H9 (cell line): ENCODE results near the gene BRDT. TPM values are rescaled to one million over a fixed set of nuclear protein-coding genes. Genes with fewer than 3 reads are reported as not detected.

Experiments
- DNase-seq: peaks from one replicate; pipeline ENCODE4 v3.0.0-alpha.2; 2017
- H2AFZ ChIP-seq: one replicate; pipeline ENCODE4 v1.6.1; 2013; ENCODE audit warnings: mild to moderate bottlenecking, low read length, control low read depth, moderate library complexity
- H2AK5ac ChIP-seq: 2 replicates; pipeline ENCODE4 v1.6.1; 2013; ENCODE audit warnings: low read length, control low read depth, mixed read lengths; ENCODE audit not compliant: insufficient read length
- H2BK120ac ChIP-seq: one replicate; pipeline ENCODE4 v1.6.1; 2013; ENCODE audit warnings: low read depth, mild to moderate bottlenecking, low read length, control low read depth, inconsistent platforms; ENCODE audit not compliant: poor library complexity, severe bottlenecking
- H2BK12ac ChIP-seq: 2 replicates; pipeline ENCODE4 v1.6.1; 2013; ENCODE audit warnings: low read length, control low read depth, mixed read lengths, low read depth; ENCODE audit not compliant: insufficient read length
- H2BK15ac ChIP-seq: 2 replicates; pipeline ENCODE4 v1.6.1; 2013; ENCODE audit warnings: low read depth, low read length, control low read depth
- H2BK20ac ChIP-seq: one replicate; pipeline ENCODE4 v1.6.1; 2013; ENCODE audit warnings: low read depth, mild to moderate bottlenecking, low read length, control low read depth, inconsistent platforms; ENCODE audit not compliant: poor library complexity, severe bottlenecking
- H2BK5ac ChIP-seq: 2 replicates; pipeline ENCODE4 v1.6.1; 2013; ENCODE audit warnings: low read length, control low read depth, mixed read lengths; ENCODE audit not compliant: insufficient read length
- H3K14ac ChIP-seq: 2 replicates; pipeline ENCODE4 v1.6.1; 2013; ENCODE audit warnings: low read length, control low read depth; ENCODE audit not compliant: insufficient read depth
- H3K18ac ChIP-seq: 2 replicates; pipeline ENCODE4 v1.6.1; 2013; ENCODE audit warnings: low read depth, mild to moderate bottlenecking, mixed read lengths, low read length, control low read depth; ENCODE audit not compliant: insufficient read length
- H3K23ac ChIP-seq: 2 replicates; pipeline ENCODE4 v1.6.1; 2013; ENCODE audit warnings: low read length, control low read depth, mixed read lengths, low read depth; ENCODE audit not compliant: insufficient read length
- H3K23me2 ChIP-seq: 2 replicates; pipeline ENCODE4 v1.6.1; 2013; ENCODE audit warnings: low read depth, mild to moderate bottlenecking, mixed read lengths, low read length, control low read depth; ENCODE audit not compliant: insufficient read length, poor library complexity, severe bottlenecking
- H3K27ac ChIP-seq: 2 replicates; pipeline ENCODE4 v1.5.1; 2013; ENCODE audit warnings: low read length, control low read depth, mixed read lengths, low read depth; ENCODE audit not compliant: insufficient read length
- H3K27me3 ChIP-seq: 2 replicates; pipeline ENCODE4 v1.6.1; 2013; ENCODE audit warnings: low read length, control low read depth, inconsistent platforms; ENCODE audit not compliant: insufficient read depth
- H3K4ac ChIP-seq: 2 replicates; pipeline ENCODE4 v1.6.1; 2013; ENCODE audit warnings: low read depth, mild to moderate bottlenecking, control low read depth, inconsistent platforms, low read length, moderate library complexity
- H3K4me1 ChIP-seq: 2 replicates; pipeline ENCODE4 v1.6.1; 2013; ENCODE audit warnings: low read length, control low read depth, inconsistent platforms; ENCODE audit not compliant: insufficient read depth
- H3K4me2 ChIP-seq: 2 replicates; pipeline ENCODE4 v1.6.1; 2013; ENCODE audit warnings: low read length, control low read depth, mixed read lengths; ENCODE audit not compliant: insufficient read length, insufficient read depth
- H3K56ac ChIP-seq: 2 replicates; pipeline ENCODE4 v1.6.1; 2013; ENCODE audit warnings: low read depth, mild to moderate bottlenecking, mixed read lengths, low read length, control low read depth; ENCODE audit not compliant: insufficient read length
- H3K79me1 ChIP-seq: 2 replicates; pipeline ENCODE4 v1.6.1; 2013; ENCODE audit warnings: low read depth, mild to moderate bottlenecking, moderate library complexity, low read length, control low read depth, inconsistent platforms; ENCODE audit not compliant: insufficient read depth, poor library complexity, severe bottlenecking
- H3K79me2 ChIP-seq: 2 replicates; pipeline ENCODE4 v1.6.1; 2013; ENCODE audit warnings: low read length, control low read depth, inconsistent platforms; ENCODE audit not compliant: insufficient read depth
- H3K9ac ChIP-seq: 2 replicates; pipeline ENCODE4 v1.6.1; 2013; ENCODE audit warnings: low read length, control low read depth, mixed read lengths; ENCODE audit not compliant: insufficient read length; ENCODE audit errors: extremely low read depth
- H3K9me3 ChIP-seq: one replicate; pipeline ENCODE4 v1.6.1; 2013; ENCODE audit warnings: low read depth, low read length, inconsistent platforms; ENCODE audit not compliant: control insufficient read depth
- H3T11ph ChIP-seq: one replicate; pipeline ENCODE4 v1.6.1; 2013; ENCODE audit warnings: mild to moderate bottlenecking, low read length, control low read depth, inconsistent platforms
- H4K20me1 ChIP-seq: one replicate; pipeline ENCODE4 v1.6.1; 2013; ENCODE audit not compliant: control insufficient read depth, insufficient read length, insufficient read depth
- H4K5ac ChIP-seq: 2 replicates; pipeline ENCODE4 v1.6.1; 2013; ENCODE audit warnings: low read depth, mild to moderate bottlenecking, mixed read lengths, low read length, control low read depth; ENCODE audit not compliant: insufficient read length
- H4K8ac ChIP-seq: replicated peaks from 2 replicates; pipeline ENCODE4 v1.6.1; 2013; ENCODE audit warnings: low read length, control low read depth, mixed read lengths, low read depth; ENCODE audit not compliant: insufficient read length
- H4K91ac ChIP-seq: 2 replicates; pipeline ENCODE4 v1.6.1; 2013; ENCODE audit warnings: low read depth, mild to moderate bottlenecking, moderate library complexity, mixed read lengths, low read length, control low read depth; ENCODE audit not compliant: insufficient read length
- H3K27ac Mint-ChIP-seq, 3 experiments: 2 replicates in 2 of 3; 3 replicates in 1 of 3; pipeline ENCODE4 v1.8.0; 2020 to 2021; ENCODE audit warnings: mixed read lengths in 3 of 3, mild to moderate bottlenecking in 1 of 3, moderate library complexity in 1 of 3
- H3K27me3 Mint-ChIP-seq: 2 replicates; pipeline ENCODE4 v1.8.0; 2021; ENCODE audit warnings: low read depth, mild to moderate bottlenecking, moderate library complexity, mixed read lengths
- H3K36me3 Mint-ChIP-seq, 3 experiments: 2 replicates in 2 of 3; 3 replicates in 1 of 3; pipeline ENCODE4 v1.8.0; 2020 to 2021; ENCODE audit warnings: low read depth in 3 of 3, mixed read lengths in 3 of 3; ENCODE audit not compliant: insufficient read depth in 1 of 3
- H3K4me1 Mint-ChIP-seq, 2 experiments: 2 replicates each; pipeline ENCODE4 v1.8.0; 2020; ENCODE audit warnings: mixed read lengths in 2 of 2
- H3K4me3 Mint-ChIP-seq, 2 experiments: 2 replicates in 1 of 2; 3 replicates in 1 of 2; pipeline ENCODE4 v1.8.0; 2020 to 2021; ENCODE audit warnings: mild to moderate bottlenecking in 2 of 2, mixed read lengths in 2 of 2, moderate library complexity in 1 of 2
- H3K9me3 Mint-ChIP-seq, 2 experiments: 2 replicates in 1 of 2; 3 replicates in 1 of 2; pipeline ENCODE4 v1.8.0; 2020; ENCODE audit warnings: mild to moderate bottlenecking in 2 of 2, mixed read lengths in 2 of 2, moderate library complexity in 1 of 2
- CTCF ChIP-seq: fragments of 200-600 bp; sonication (generic); conservative IDR thresholded peaks from 3 replicates; pipeline ENCODE4 v1.8.0; 2021; ENCODE audit warnings: antibody characterized with exemption, mild to moderate bottlenecking
- WGBS: extraction: QIAGEN DNeasy Blood & Tissue Kit; methylation state at CpG from one replicate; pipeline ENCODE4 v1.1.7; 2013; ENCODE audit warnings: missing lambda C conversion rate, low lambda C conversion rate, mixed read lengths; ENCODE audit not compliant: insufficient read length; ENCODE audit errors: extremely low coverage; 5-methylcytosine and 5-hydroxymethylcytosine counted together
- total RNA-seq: library from RNA; stranded (reverse); gene quantifications from 2 replicates; pipeline ENCODE4 v1.2.1, GENCODE V29; 2021

Gene BRDT
- total RNA-seq, 1 experiment from 2014 or later = 0.15 TPM

- H3K27me3 Mint-ChIP-seq = no peaks in the 10 kb centered on the region
- Histone ChIP-seq H3K4me1 (no peaks in the 10 kb centered on the region), H2BK12ac (no peak overlapping the region), H2AFZ (no peak overlapping the region), H4K5ac (no peak overlapping the region), H2BK5ac (no peak overlapping the region), H3K79me1 (no peaks in the 10 kb centered on the region), H3K23ac (no peak overlapping the region), H3K56ac (no peak overlapping the region), H3K4ac (no peak overlapping the region), H3K9me3 (no peaks in the 10 kb centered on the region), H2AK5ac (no peak overlapping the region), H4K20me1 (no peaks in the 10 kb centered on the region), H3K9ac (no peak overlapping the region), H2BK15ac (no peak overlapping the region), H4K91ac (no peak overlapping the region), H2BK20ac (no peak overlapping the region), H3K79me2 (no peaks in the 10 kb centered on the region), H3K27ac (no peak overlapping the region), H2BK120ac (no peak overlapping the region), H3K27me3 (no peaks in the 10 kb centered on the region), H3K23me2 (no peaks in the 10 kb centered on the region), H4K8ac (no peak overlapping the region), H3K4me2 (no peak overlapping the region), H3K18ac (no peak overlapping the region), H3K14ac (no peak overlapping the region), H3T11ph (no peak overlapping the region)
- no peak overlapping the region for H3K4me3 Mint-ChIP-seq
- TF ChIP-seq CTCF = no peak
- no peaks in the 10 kb centered on the region; a peak in 1 of 5 replicates for H3K9me3 Mint-ChIP-seq
- no peaks in the 10 kb centered on the region for H3K4me1 Mint-ChIP-seq
- no CpG with 5 or more reads among the region's 1 CpG for WGBS
- H3K36me3 Mint-ChIP-seq = no peaks in the 10 kb centered on the region
- peak overlapping the region in 1 of 3 experiments; percentile 55; a peak in 1 of 7 replicates for H3K27ac Mint-ChIP-seq
- DNase-seq = no peak
These were observed 48.6 kb upstream of the BRDT start for GRCh38 chr1:91900562-91900961.
